SK-N-SH (cell line): ENCODE results near the gene COPZ1. TPM values are rescaled to one million over a fixed set of nuclear protein-coding genes. Genes with fewer than 3 reads are reported as not detected.
A peak's percentile ranks its signal among the peaks of the same experiment; 100 is the strongest.
"Not testable (repeated sequence)": the region's sequence is repeated elsewhere in the genome, so short reads cannot be mapped to it uniquely, and the experiment has no call there.

ENCODE experiments used
- CTCF ChIA-PET: fragments of 300-600, 350-600 bp; formaldehyde crosslinking; extraction: SDS; loops from one replicate; lab custom pipeline; 2021; lab: Yijun Ruan, JAX
- POLR2A ChIA-PET: fragments of 350-600 bp; sonication (Branson Sonifier 250); formaldehyde crosslinking; extraction: SDS; loops from one replicate; lab custom pipeline; 2020; ENCODE audit warnings: antibody characterized with exemption, inconsistent platforms; lab: Yijun Ruan, JAX
- DNase-seq: peaks from one replicate; pipeline ENCODE4 v3.0.0; 2012
- H2AFZ ChIP-seq: fragments of 200-600 bp; sonication (generic); 2 replicates; pipeline ENCODE4 v1.8.1; 2016; ENCODE audit warnings: antibody characterized with exemption, mild to moderate bottlenecking, low read depth
- H3F3A ChIP-seq: fragments of 200-600 bp; sonication (generic); replicated peaks from 2 replicates; pipeline ENCODE3; 2016; ENCODE audit warnings: antibody characterized with exemption, mild to moderate bottlenecking; ENCODE audit not compliant: insufficient read depth
- H3K27ac ChIP-seq, 2 experiments: fragments of 200-500 bp in 1 of 2; fragments of 200-600 bp in 1 of 2; sonication (Bioruptor generic) in 1 of 2; sonication (generic), shearing (Covaris generic) in 1 of 2; 2 replicates each; pipeline versions ENCODE4 v1.5.1 to v1.6.1; 2014 to 2016; ENCODE audit warnings: low read depth in 2 of 2, inconsistent platforms in 1 of 2, low read length in 1 of 2, mild to moderate bottlenecking in 1 of 2, mixed read lengths in 1 of 2
- H3K27me3 ChIP-seq: fragments of 200-600 bp; sonication (generic), shearing (Covaris generic); 2 replicates; pipeline ENCODE4 v1.6.1; 2016; ENCODE audit warnings: mixed run types; ENCODE audit not compliant: insufficient read depth
- H3K36me3 ChIP-seq, 2 experiments: fragments of 200-500 bp in 1 of 2; fragments of 200-600 bp in 1 of 2; sonication (Bioruptor generic) in 1 of 2; sonication (generic) in 1 of 2; replicated peaks in 1 of 2; 2 replicates each; pipeline versions ENCODE3 to v1.5.1; 2014 to 2016; ENCODE audit warnings: low read length in 1 of 2, mild to moderate bottlenecking in 1 of 2; ENCODE audit not compliant: insufficient read depth in 2 of 2, control insufficient read depth in 1 of 2
- H3K4me1 ChIP-seq, 2 experiments: fragments of 200-500 bp in 1 of 2; fragments of 200-600 bp in 1 of 2; sonication (Bioruptor generic) in 1 of 2; sonication (generic), shearing (Covaris generic) in 1 of 2; 2 replicates each; pipeline versions ENCODE4 v1.5.1 to v1.6.1; 2014 to 2016; ENCODE audit warnings: low read depth in 1 of 2, low read length in 1 of 2, mixed run types in 1 of 2; ENCODE audit not compliant: insufficient read depth in 2 of 2, control insufficient read depth in 1 of 2
- H3K4me2 ChIP-seq: fragments of 200-600 bp; sonication (generic), shearing (Covaris generic); 2 replicates; pipeline ENCODE4 v1.6.1; 2017; ENCODE audit warnings: mixed run types
- H3K4me3 ChIP-seq, 2 experiments: fragments of 200-500 bp in 1 of 2; fragments of 200-600 bp in 1 of 2; sonication (Bioruptor generic) in 1 of 2; sonication (generic), shearing (Covaris generic) in 1 of 2; 2 replicates each; pipeline versions ENCODE4 v1.5.1 to v1.8.1; 2014 to 2016; ENCODE audit warnings: low read depth in 2 of 2, inconsistent platforms in 1 of 2, low read length in 1 of 2, mild to moderate bottlenecking in 1 of 2, mixed read lengths in 1 of 2, moderate library complexity in 1 of 2
- H3K79me2 ChIP-seq: fragments of 200-600 bp; sonication (generic); 2 replicates; pipeline ENCODE4 v1.8.1; 2017; ENCODE audit warnings: mild to moderate bottlenecking; ENCODE audit not compliant: insufficient read depth
- H3K9ac ChIP-seq: fragments of 200-600 bp; sonication (generic); 2 replicates; pipeline ENCODE4 v1.6.1; 2017; ENCODE audit warnings: mixed run types
- H3K9me2 ChIP-seq: fragments of 200-600 bp; sonication (generic); 2 replicates; pipeline ENCODE4 v1.6.1; 2017; ENCODE audit warnings: mixed run types
- H3K9me3 ChIP-seq: fragments of 200-600 bp; sonication (generic); 2 replicates; pipeline ENCODE4 v1.6.1; 2017; ENCODE audit warnings: mixed run types, mild to moderate bottlenecking, moderate library complexity
- H4K20me1 ChIP-seq: fragments of 200-600 bp; sonication (generic); 2 replicates; pipeline ENCODE4 v1.6.1; 2017; ENCODE audit warnings: mild to moderate bottlenecking, mixed run types; ENCODE audit not compliant: insufficient read depth
- CHD2 ChIP-seq: fragments of 150-350 bp; IDR thresholded peaks from 2 replicates; pipeline ENCODE4 v1.6.1; 2018; ENCODE audit warnings: low read length; ENCODE audit not compliant: partially characterized antibody
- CTCF ChIP-seq: fragments of 200-600 bp; sonication (generic); IDR thresholded peaks from 2 replicates; pipeline ENCODE4 v1.6.1; 2017; ENCODE audit warnings: antibody characterized with exemption, mild to moderate bottlenecking, moderate library complexity
- GABPA ChIP-seq: IDR thresholded peaks from 2 replicates; pipeline ENCODE4 v1.4.0; 2012; ENCODE audit warnings: low read depth, mild to moderate bottlenecking
- JUND ChIP-seq: IDR thresholded peaks from 2 replicates; pipeline ENCODE4 v1.4.0; 2012
- PBX3 ChIP-seq: IDR thresholded peaks from 2 replicates; pipeline ENCODE4; 2012
- POLR2AphosphoS5 ChIP-seq: IDR thresholded peaks from 2 replicates; pipeline ENCODE4 v1.6.1; 2012; ENCODE audit warnings: low read depth, low read length
- RAD21 ChIP-seq: IDR thresholded peaks from 2 replicates; pipeline ENCODE4 v1.6.1; 2012; ENCODE audit warnings: mild to moderate bottlenecking, low read length
- RCOR1 ChIP-seq: fragments of 150-350 bp; IDR thresholded peaks from 2 replicates; pipeline ENCODE4 v1.6.1; 2017; ENCODE audit warnings: antibody characterized with exemption, low read length
- WGBS: methylation state at CpG from one replicate; pipeline ENCODE4 v1.1.6; 2017; ENCODE audit warnings: low lambda C conversion rate; 5-methylcytosine and 5-hydroxymethylcytosine counted together
- polyA plus RNA-seq, 3 experiments: library from polyadenylated mRNA; depleted of rRNA; stranded (reverse); fragments of >200 nt; gene quantifications; 2 replicates each; pipeline ENCODE4 v1.2.3, GENCODE V29; 2012

COPZ1 gene
- polyA plus RNA-seq, 1 of the 3 experiments (the other 2 are of a cell fraction): 111 TPM

GRCh38 chr12:54282949-54283593, 41.9 kb upstream of the COPZ1 start (continued):
- no peak for TF ChIP-seq CTCF
- no peak for TF ChIP-seq PBX3
- no peak for TF ChIP-seq GABPA
- TF ChIP-seq RCOR1: no peak

- DNase-seq, H3K9me2 ChIP-seq, H3K9me3 ChIP-seq, H3K27me3 ChIP-seq, H2AFZ ChIP-seq: not testable (repeated sequence)
- Histone ChIP-seq H3K79me2 (peaks cover 59% of the 10 kb centered on the region), H3K9ac (peak overlapping the region; percentile 98), H3K36me3 (peaks cover 57 to 67% of the 10 kb centered on the region in 2 experiments), H3K4me1 (peaks cover 13 to 25% of the 10 kb centered on the region in 2 experiments; a peak in 3 of 4 replicates), H3K4me2 (peak overlapping the region; percentile 98), H3F3A (peaks cover 76% of the 10 kb centered on the region), H3K4me3 (peak overlapping the region; percentile 80 to 88), H3K27ac (peak overlapping the region in 1 of 2 experiments; percentile 19; a peak in 2 of 4 replicates), H4K20me1 (peaks cover 74% of the 10 kb centered on the region)
- ChIA-PET POLR2A (interaction anchor here (1.1 to 1.8 kb wide), 8 partner anchors 9 to 75 kb away, joined by 3 to 6 read pairs (median 3); partner anchors contain the start of gene COPZ1), CTCF (interaction anchor here (0.7 to 5.1 kb wide), 13 partner anchors 11 to 84 kb away, joined by 3 to 33 read pairs (median 7); no protein-coding TSS in a partner anchor)
- WGBS: 17% methylated on average over 2 of the region's 2 CpGs
These were observed 40.7 kb upstream of the COPZ1 start for GRCh38 chr12:54284070-54284780.

- Histone ChIP-seq H3F3A (peaks cover 84% of the 10 kb centered on the region), H3K4me2 (peak overlapping the region; percentile 98), H3K9ac (peak overlapping the region; percentile 7; the same call in 1 of the 2 replicates), H3K9me3 (no peaks in the 10 kb centered on the region), H3K4me3 (peak overlapping the region; percentile 24 to 80; a peak in 3 of 4 replicates), H3K27me3 (no peaks in the 10 kb centered on the region), H3K9me2 (no peaks in the 10 kb centered on the region), H3K36me3 (peaks cover 57 to 67% of the 10 kb centered on the region in 2 experiments), H3K4me1 (peaks cover 13 to 25% of the 10 kb centered on the region in 2 experiments; a peak in 3 of 4 replicates), H2AFZ (no peak overlapping the region), H3K79me2 (peaks cover 59% of the 10 kb centered on the region), H3K27ac (peak overlapping the region; percentile 21 to 36; a peak in 3 of 4 replicates), H4K20me1 (peaks cover 74% of the 10 kb centered on the region)
- TF ChIP-seq CHD2: no peak
- TF ChIP-seq RAD21: peak; percentile 17; the same call in 1 of the 2 replicates
- TF ChIP-seq POLR2AphosphoS5: peak; percentile 7; the same call in 1 of the 2 replicates
- TF ChIP-seq CTCF: peak; percentile 54
- no peak for TF ChIP-seq GABPA
- 0 out of 2 replicates have a peak, but pooled peaks have one; percentile 4 for TF ChIP-seq JUND
- POLR2A ChIA-PET: interaction anchor here (1.0 to 1.9 kb wide), 10 partner anchors 10 to 78 kb away, joined by 3 to 9 read pairs (median 4); no protein-coding TSS in a partner anchor
- 65% methylated on average over 5 of the region's 5 CpGs for WGBS
- CTCF ChIA-PET: interaction anchor here (1.0 to 5.1 kb wide), 18 partner anchors 10 to 94 kb away, joined by 3 to 33 read pairs (median 8); no protein-coding TSS in a partner anchor
- no peak for DNase-seq
These were observed 39.5 kb upstream of the COPZ1 start for GRCh38 chr12:54285150-54286041.
